SIG-M5 treated with dmso at 0.1 percent for 504 hours (cell line): ENCODE results near the gene NOS3.
"Not testable (repeated sequence)": the region's sequence is repeated elsewhere in the genome, so short reads cannot be mapped to it uniquely, and the experiment has no call there.

Experiments
- DNase-seq: peaks from one replicate; lab custom pipeline; 2025; ENCODE audit not compliant: unreplicated experiment; lab: John Stamatoyannopoulos, UW

Gene NOS3

GRCh38 chr7:151032936-151033863 is 42.4 kb downstream of the NOS3 start:
- DNase-seq = no peak

- no peak for DNase-seq
These were observed 43.0 kb downstream of the NOS3 start for GRCh38 chr7:151033864-151034249.

- no peak for DNase-seq
These were observed 43.7 kb downstream of the NOS3 start for GRCh38 chr7:151034312-151035025.

- no peak for DNase-seq
These were observed 44.4 kb downstream of the NOS3 start for GRCh38 chr7:151035026-151035717.

- no peak for DNase-seq
These were observed 45.1 kb downstream of the NOS3 start for GRCh38 chr7:151035902-151036301.

DNA sequence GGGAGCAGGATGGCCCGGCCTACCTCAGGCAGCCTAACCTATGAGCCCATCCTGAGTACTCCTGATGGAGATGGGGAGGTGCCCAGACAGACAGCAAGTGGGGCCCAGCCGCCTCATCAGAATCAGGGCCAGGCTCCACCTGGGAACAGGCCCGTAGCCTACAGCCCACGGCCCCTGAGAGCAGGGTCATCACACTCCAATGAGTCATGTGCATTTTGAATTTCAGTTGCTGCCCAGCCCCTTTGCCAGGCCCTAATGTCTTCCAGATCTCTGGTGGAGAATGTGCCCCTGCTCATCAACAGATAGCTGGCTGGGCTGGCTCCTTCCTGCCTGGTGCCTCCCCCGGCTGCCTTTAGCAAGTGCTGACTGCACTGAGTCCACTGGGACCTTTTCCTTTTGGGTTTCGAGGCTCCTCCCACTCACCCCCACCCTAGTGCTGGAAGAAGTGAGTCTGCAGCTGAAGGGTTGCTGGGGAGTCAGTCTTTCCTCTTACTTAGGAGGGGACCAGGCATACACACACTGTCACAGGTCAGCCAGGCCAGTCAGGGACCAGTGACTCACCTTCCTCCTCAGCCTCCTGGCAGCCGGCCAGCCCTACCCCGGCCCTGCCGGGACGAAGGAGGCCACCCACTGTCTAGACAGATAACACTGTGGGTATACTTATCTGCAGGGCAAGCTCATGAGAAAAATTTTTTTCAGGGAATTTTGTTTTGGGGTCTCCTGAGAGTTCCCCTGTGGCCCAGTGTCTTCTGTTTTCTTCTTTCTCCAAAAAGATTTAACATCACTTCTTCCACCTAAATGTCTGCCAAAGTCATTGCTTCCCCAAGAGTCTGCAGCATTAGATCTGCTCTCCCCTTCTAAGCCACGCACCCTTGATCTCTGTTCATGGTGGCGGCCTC is 48.4 kb downstream of the NOS3 start:
- peak; percentile 64 for DNase-seq

DNA sequence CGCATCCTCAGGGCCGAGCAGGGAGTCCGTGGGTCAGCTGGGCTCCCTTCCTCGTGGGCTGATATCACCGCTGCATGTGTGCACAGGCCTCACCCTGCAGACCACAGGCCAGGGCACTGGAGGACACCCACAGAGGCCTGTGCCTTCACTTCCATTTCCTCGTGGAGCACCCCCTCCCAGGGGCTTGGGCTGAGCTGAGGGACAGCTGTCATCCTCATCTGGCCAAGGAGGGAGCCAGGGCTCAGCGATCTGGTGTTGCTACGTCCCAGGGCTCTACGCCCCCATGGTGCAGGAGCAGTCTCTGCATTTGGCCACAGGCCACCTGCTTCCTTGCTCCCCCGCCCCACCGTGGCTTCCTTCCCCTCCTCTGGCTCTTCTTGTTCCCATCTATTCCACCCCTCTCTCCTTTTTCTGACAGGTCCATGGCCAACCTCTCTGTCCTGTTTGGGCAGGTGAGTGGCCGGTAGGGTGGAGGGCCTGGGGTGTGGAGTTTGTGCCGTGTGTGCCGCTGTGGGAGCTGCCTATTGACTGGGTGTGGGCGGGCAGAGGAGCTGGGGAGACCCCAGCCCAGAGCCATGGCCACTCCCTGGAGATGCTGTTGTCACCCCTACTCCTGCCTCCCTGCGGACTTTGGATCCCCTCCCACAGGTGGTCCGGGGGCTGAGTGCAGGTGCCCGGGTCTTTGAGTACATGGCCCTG is 49.2 kb downstream of the NOS3 start:
- no peak for DNase-seq

DNA sequence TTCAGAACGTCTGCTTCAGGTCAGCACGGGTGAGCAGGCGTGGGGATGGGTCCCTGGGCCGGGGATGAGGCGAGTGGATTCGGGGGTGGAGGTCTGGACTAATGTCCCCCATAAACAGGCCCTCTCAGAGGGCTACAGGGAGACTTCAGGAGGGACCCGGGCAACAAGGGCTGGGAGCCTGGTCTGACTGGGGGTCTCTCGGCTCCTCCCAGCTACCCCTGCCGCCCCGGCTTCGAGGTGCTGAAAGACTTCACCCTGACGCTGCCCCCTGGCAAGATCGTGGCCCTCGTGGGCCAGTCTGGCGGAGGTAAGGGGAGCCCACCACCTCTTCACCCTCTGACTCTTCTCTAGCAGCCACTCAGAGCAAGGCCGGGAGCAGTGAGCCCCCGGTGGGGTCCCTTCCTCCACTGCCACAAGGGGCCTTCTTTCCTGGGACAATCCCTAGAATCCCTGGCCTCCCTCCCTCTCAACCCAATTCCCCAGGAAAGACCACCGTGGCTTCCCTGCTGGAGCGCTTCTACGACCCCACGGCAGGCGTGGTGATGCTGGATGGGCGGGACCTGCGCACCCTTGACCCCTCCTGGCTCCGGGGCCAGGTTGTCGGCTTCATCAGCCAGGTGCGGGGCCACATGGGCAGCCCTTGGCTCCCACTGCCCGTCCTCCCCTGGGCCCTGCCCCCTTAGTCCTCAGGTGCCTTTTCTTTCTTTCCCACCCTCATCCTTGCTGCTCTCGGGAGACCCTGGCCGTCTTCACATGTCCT is 50.0 kb downstream of the NOS3 start:
- DNase-seq = no peak

- not testable (repeated sequence) for DNase-seq
These were observed 52.6 kb downstream of the NOS3 start for GRCh38 chr7:151043449-151043848.

DNA sequence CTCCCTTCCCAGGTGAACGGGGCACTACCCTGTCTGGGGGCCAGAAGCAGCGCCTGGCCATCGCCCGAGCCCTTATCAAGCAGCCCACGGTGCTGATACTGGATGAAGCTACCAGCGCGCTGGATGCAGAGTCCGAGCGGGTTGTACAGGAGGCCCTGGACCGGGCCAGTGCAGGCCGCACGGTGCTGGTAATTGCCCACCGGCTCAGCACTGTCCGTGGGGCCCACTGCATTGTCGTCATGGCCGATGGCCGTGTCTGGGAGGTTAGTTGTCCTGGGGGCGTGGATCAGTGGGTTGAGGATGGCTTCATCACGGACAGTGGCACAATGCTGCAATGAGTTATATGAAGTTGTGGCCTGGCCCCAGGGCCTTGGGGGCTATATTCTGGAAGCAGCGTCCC is 53.1 kb downstream of the NOS3 start:
- no peak for DNase-seq

- DNase-seq = no peak
These were observed 54.4 kb downstream of the NOS3 start for GRCh38 chr7:151045262-151045661.

GRCh38 chr7:151045967-151046366 is 55.1 kb downstream of the NOS3 start:
- DNase-seq = no peak

- peak; percentile 25 for DNase-seq
These were observed 56.1 kb downstream of the NOS3 start for GRCh38 chr7:151046603-151047573.

GRCh38 chr7:151047976-151048815 is 57.4 kb downstream of the NOS3 start, which contains the start of gene ASIC3:
TSS of gene ASIC3 (plus strand) at chr7:151048531. CDS start at chr7:151048886, 355 bp downstream.
- no peak for DNase-seq

DNA sequence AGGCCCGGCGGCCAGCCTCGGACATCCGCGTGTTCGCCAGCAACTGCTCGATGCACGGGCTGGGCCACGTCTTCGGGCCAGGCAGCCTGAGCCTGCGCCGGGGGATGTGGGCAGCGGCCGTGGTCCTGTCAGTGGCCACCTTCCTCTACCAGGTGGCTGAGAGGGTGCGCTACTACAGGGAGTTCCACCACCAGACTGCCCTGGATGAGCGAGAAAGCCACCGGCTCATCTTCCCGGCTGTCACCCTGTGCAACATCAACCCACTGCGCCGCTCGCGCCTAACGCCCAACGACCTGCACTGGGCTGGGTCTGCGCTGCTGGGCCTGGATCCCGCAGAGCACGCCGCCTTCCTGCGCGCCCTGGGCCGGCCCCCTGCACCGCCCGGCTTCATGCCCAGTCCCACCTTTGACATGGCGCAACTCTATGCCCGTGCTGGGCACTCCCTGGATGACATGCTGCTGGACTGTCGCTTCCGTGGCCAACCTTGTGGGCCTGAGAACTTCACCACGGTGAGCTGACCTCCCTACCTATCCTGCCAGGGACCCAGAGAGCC is 58.2 kb downstream of the NOS3 start:
- DNase-seq = no peak

- DNase-seq = no peak
These were observed 60.3 kb downstream of the NOS3 start for GRCh38 chr7:151051108-151051507.

DNA sequence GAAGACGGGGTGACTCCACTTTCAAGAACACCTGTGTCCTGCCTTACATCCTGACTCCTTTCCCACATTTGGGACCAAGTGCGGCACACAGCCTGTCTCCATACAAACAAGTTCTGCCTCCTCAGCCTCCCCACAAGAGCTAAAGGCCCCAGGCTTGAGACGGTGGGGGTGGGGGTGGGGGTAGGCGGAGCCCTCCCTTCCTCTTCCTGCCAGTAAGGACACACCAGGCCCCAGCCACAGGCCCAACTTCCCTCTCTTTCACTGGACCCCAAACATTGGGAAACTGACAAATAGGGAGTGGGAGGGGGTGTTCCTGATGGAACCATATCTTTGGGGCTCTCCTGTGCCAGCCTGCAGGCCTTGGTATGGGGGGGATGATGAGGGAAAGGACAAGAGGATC is 62.3 kb downstream of the NOS3 start:
- peak; percentile 23 for DNase-seq
